Mesodermal cell (in vitro differentiated cells): ENCODE measurements around the gene CADM1.

ENCODE experiments used
- H3K27ac ChIP-seq: 2 replicates; pipeline ENCODE4 v1.7.0; 2013; ENCODE audit warnings: mild to moderate bottlenecking, low read depth, low read length, moderate library complexity; ENCODE audit not compliant: severe bottlenecking
- H3K36me3 ChIP-seq: 2 replicates; pipeline ENCODE4 v1.7.1; 2013; ENCODE audit warnings: mild to moderate bottlenecking, low read length, moderate library complexity; ENCODE audit not compliant: control insufficient read depth, insufficient read depth
- H3K4me1 ChIP-seq: one replicate; pipeline ENCODE4 v1.7.1; 2013; ENCODE audit warnings: mild to moderate bottlenecking, low read length; ENCODE audit not compliant: insufficient read depth, control insufficient read depth, poor library complexity, severe bottlenecking
- H3K4me3 ChIP-seq: 2 replicates; pipeline ENCODE4 v1.7.0; 2013; ENCODE audit warnings: low read length, control low read depth, mild to moderate bottlenecking; ENCODE audit not compliant: insufficient read depth, poor library complexity, severe bottlenecking; ENCODE audit errors: extremely low read depth
- H3K9me3 ChIP-seq: 2 replicates; pipeline ENCODE4 v1.7.1; 2013; ENCODE audit warnings: mild to moderate bottlenecking, low read length, moderate library complexity; ENCODE audit not compliant: control insufficient read depth
- WGBS, 2 experiments: methylation state at CpG; one replicate each; pipeline ENCODE4 v1.1.5; 2013; ENCODE audit warnings: missing lambda C conversion rate in 2 of 2; ENCODE audit not compliant: insufficient coverage in 2 of 2; 5-methylcytosine and 5-hydroxymethylcytosine counted together

Gene CADM1

GRCh38 chr11:115535781-115536180 is 31.6 kb upstream of the CADM1 start:
- Histone ChIP-seq H3K9me3 (no peaks in the 10 kb centered on the region), H3K4me1 (peaks cover 5% of the 10 kb centered on the region), H3K4me3 (no peak overlapping the region), H3K36me3 (no peaks in the 10 kb centered on the region), H3K27ac (no peak overlapping the region)

- 54 to 92% methylated on average over 1 to 4 of the region's 4 CpGs for WGBS, 2 experiments
- H3K36me3 ChIP-seq = no peaks in the 10 kb centered on the region
- H3K4me1 ChIP-seq = peaks cover 5% of the 10 kb centered on the region
Measured at GRCh38 chr11:115530752-115531151, 26.5 kb upstream of the CADM1 start.

GRCh38 chr11:115528225-115528624 is 24.0 kb upstream of the CADM1 start:
- Histone ChIP-seq H3K9me3 (peaks cover 6% of the 10 kb centered on the region), H3K36me3 (no peaks in the 10 kb centered on the region), H3K4me1 (peaks cover 8% of the 10 kb centered on the region), H3K27ac (no peak overlapping the region), H3K4me3 (no peak overlapping the region)
- 86 to 91% methylated on average over 6 of the region's 6 CpGs for WGBS, 2 experiments

More at GRCh38 chr11:115530752-115531151, 26.5 kb upstream of the CADM1 start:
- Histone ChIP-seq H3K9me3 (peaks cover 6% of the 10 kb centered on the region), H3K27ac (no peak overlapping the region), H3K4me3 (no peak overlapping the region)

- WGBS, 2 experiments = no CpG with 5 or more reads among the region's 2 CpGs
- no peak overlapping the region for H3K4me3 ChIP-seq
- H3K36me3 ChIP-seq = no peaks in the 10 kb centered on the region
- H3K27ac ChIP-seq = no peak overlapping the region
- peaks cover 7% of the 10 kb centered on the region for H3K4me1 ChIP-seq
- H3K9me3 ChIP-seq = peaks cover 6% of the 10 kb centered on the region
Measured at GRCh38 chr11:115527534-115528125, 23.4 kb upstream of the CADM1 start.

GRCh38 chr11:115525531-115526006 is 21.4 kb upstream of the CADM1 start:
- Histone ChIP-seq H3K4me1 (peaks cover 4% of the 10 kb centered on the region), H3K36me3 (no peaks in the 10 kb centered on the region), H3K27ac (no peak overlapping the region), H3K9me3 (peaks cover 6% of the 10 kb centered on the region), H3K4me3 (no peak overlapping the region)
- WGBS, 2 experiments = 91 to 99% methylated on average over 5 to 8 of the region's 9 CpGs

GRCh38 chr11:115524572-115524971 is 20.4 kb upstream of the CADM1 start:
- Histone ChIP-seq H3K4me1 (peaks cover 4% of the 10 kb centered on the region), H3K4me3 (no peak overlapping the region)
- WGBS, 2 experiments = 100% methylated on average over 1 of the region's 1 CpG

GRCh38 chr11:115523727-115524399 is 19.6 kb upstream of the CADM1 start:
- H3K9me3 ChIP-seq = peaks cover 5% of the 10 kb centered on the region
- H3K36me3 ChIP-seq = no peaks in the 10 kb centered on the region
- no peak overlapping the region for H3K4me3 ChIP-seq
- 100% methylated on average over 2 of the region's 2 CpGs; no CpG with 5 or more reads in 1 of the 2 experiments for WGBS, 2 experiments
- H3K4me1 ChIP-seq = peaks cover 4% of the 10 kb centered on the region
- no peak overlapping the region for H3K27ac ChIP-seq

More at GRCh38 chr11:115524572-115524971, 20.4 kb upstream of the CADM1 start:
- H3K27ac ChIP-seq = no peak overlapping the region
- peaks cover 6% of the 10 kb centered on the region for H3K9me3 ChIP-seq
- no peaks in the 10 kb centered on the region for H3K36me3 ChIP-seq

- peaks cover 4% of the 10 kb centered on the region for H3K4me1 ChIP-seq
- H3K36me3 ChIP-seq = no peaks in the 10 kb centered on the region
- no peak overlapping the region for H3K27ac ChIP-seq
- no peak overlapping the region for H3K4me3 ChIP-seq
- no peaks in the 10 kb centered on the region for H3K9me3 ChIP-seq
- WGBS, 2 experiments = 60% methylated on average over 1 of the region's 3 CpGs; no CpG with 5 or more reads in 1 of the 2 experiments
Measured at GRCh38 chr11:115522302-115522701, 18.1 kb upstream of the CADM1 start.

GRCh38 chr11:115521825-115522224 is 17.6 kb upstream of the CADM1 start:
- peaks cover 4% of the 10 kb centered on the region for H3K4me1 ChIP-seq
- H3K36me3 ChIP-seq = no peaks in the 10 kb centered on the region
- 85 to 88% methylated on average over 2 of the region's 4 CpGs for WGBS, 2 experiments
- H3K9me3 ChIP-seq = no peaks in the 10 kb centered on the region
- no peak overlapping the region for H3K27ac ChIP-seq
- no peak overlapping the region for H3K4me3 ChIP-seq

- H3K27ac ChIP-seq = no peak overlapping the region
- H3K4me1 ChIP-seq = peaks cover 4% of the 10 kb centered on the region
- 60 to 85% methylated on average over 1 to 5 of the region's 8 CpGs for WGBS, 2 experiments
- no peaks in the 10 kb centered on the region for H3K36me3 ChIP-seq
- no peaks in the 10 kb centered on the region for H3K9me3 ChIP-seq
- no peak overlapping the region for H3K4me3 ChIP-seq
Measured at GRCh38 chr11:115518983-115519628, 14.9 kb upstream of the CADM1 start.
